GM12873 (cell line): ENCODE measurements around the gene DISP3.

Experiments used
- CTCF ChIP-seq: IDR thresholded peaks from 2 replicates; pipeline ENCODE4 v1.5.1; 2012; ENCODE audit warnings: low read depth, mild to moderate bottlenecking, moderate library complexity, low read length, control low read depth; ENCODE audit not compliant: insufficient read depth; ENCODE audit errors: missing control alignments

DISP3 gene

GRCh38 chr1:11560061-11560460 lies 81.1 kb downstream of the DISP3 start:
- TF ChIP-seq CTCF, result no peak

GRCh38 chr1:11561740-11562139 lies 82.8 kb downstream of the DISP3 start:
- TF ChIP-seq CTCF, result no peak

GRCh38 chr1:11562664-11563063 lies 83.7 kb downstream of the DISP3 start:
- no peak for TF ChIP-seq CTCF

GRCh38 chr1:11563560-11564069 lies 84.7 kb downstream of the DISP3 start:
- no peak for TF ChIP-seq CTCF

- no peak for TF ChIP-seq CTCF
Observed at GRCh38 chr1:11564237-11564636, 85.3 kb downstream of the DISP3 start.

- TF ChIP-seq CTCF, result no peak
Observed at GRCh38 chr1:11566042-11566850, 87.3 kb downstream of the DISP3 start.

- no peak for TF ChIP-seq CTCF
Observed at GRCh38 chr1:11567244-11568065, 88.5 kb downstream of the DISP3 start.
